H9 (cell line): ENCODE results near the gene COPE. TPM values are rescaled to one million over a fixed set of nuclear protein-coding genes. Genes with fewer than 3 reads are reported as not detected.

ENCODE experiments used
- DNase-seq: peaks from one replicate; pipeline ENCODE4 v3.0.0-alpha.2; 2017
- H2AFZ ChIP-seq: one replicate; pipeline ENCODE4 v1.6.1; 2013; ENCODE audit warnings: mild to moderate bottlenecking, low read length, control low read depth, moderate library complexity
- H2AK5ac ChIP-seq: 2 replicates; pipeline ENCODE4 v1.6.1; 2013; ENCODE audit warnings: low read length, control low read depth, mixed read lengths; ENCODE audit not compliant: insufficient read length
- H2BK120ac ChIP-seq: one replicate; pipeline ENCODE4 v1.6.1; 2013; ENCODE audit warnings: low read depth, mild to moderate bottlenecking, low read length, control low read depth, inconsistent platforms; ENCODE audit not compliant: poor library complexity, severe bottlenecking
- H2BK12ac ChIP-seq: 2 replicates; pipeline ENCODE4 v1.6.1; 2013; ENCODE audit warnings: low read length, control low read depth, mixed read lengths, low read depth; ENCODE audit not compliant: insufficient read length
- H2BK15ac ChIP-seq: 2 replicates; pipeline ENCODE4 v1.6.1; 2013; ENCODE audit warnings: low read depth, low read length, control low read depth
- H2BK20ac ChIP-seq: one replicate; pipeline ENCODE4 v1.6.1; 2013; ENCODE audit warnings: low read depth, mild to moderate bottlenecking, low read length, control low read depth, inconsistent platforms; ENCODE audit not compliant: poor library complexity, severe bottlenecking
- H2BK5ac ChIP-seq: 2 replicates; pipeline ENCODE4 v1.6.1; 2013; ENCODE audit warnings: low read length, control low read depth, mixed read lengths; ENCODE audit not compliant: insufficient read length
- H3K14ac ChIP-seq: 2 replicates; pipeline ENCODE4 v1.6.1; 2013; ENCODE audit warnings: low read length, control low read depth; ENCODE audit not compliant: insufficient read depth
- H3K18ac ChIP-seq: 2 replicates; pipeline ENCODE4 v1.6.1; 2013; ENCODE audit warnings: low read depth, mild to moderate bottlenecking, mixed read lengths, low read length, control low read depth; ENCODE audit not compliant: insufficient read length
- H3K23ac ChIP-seq: 2 replicates; pipeline ENCODE4 v1.6.1; 2013; ENCODE audit warnings: low read length, control low read depth, mixed read lengths, low read depth; ENCODE audit not compliant: insufficient read length
- H3K23me2 ChIP-seq: 2 replicates; pipeline ENCODE4 v1.6.1; 2013; ENCODE audit warnings: low read depth, mild to moderate bottlenecking, mixed read lengths, low read length, control low read depth; ENCODE audit not compliant: insufficient read length, poor library complexity, severe bottlenecking
- H3K27ac ChIP-seq: 2 replicates; pipeline ENCODE4 v1.5.1; 2013; ENCODE audit warnings: low read length, control low read depth, mixed read lengths, low read depth; ENCODE audit not compliant: insufficient read length
- H3K27me3 ChIP-seq: 2 replicates; pipeline ENCODE4 v1.6.1; 2013; ENCODE audit warnings: low read length, control low read depth, inconsistent platforms; ENCODE audit not compliant: insufficient read depth
- H3K4ac ChIP-seq: 2 replicates; pipeline ENCODE4 v1.6.1; 2013; ENCODE audit warnings: low read depth, mild to moderate bottlenecking, control low read depth, inconsistent platforms, low read length, moderate library complexity
- H3K4me1 ChIP-seq: 2 replicates; pipeline ENCODE4 v1.6.1; 2013; ENCODE audit warnings: low read length, control low read depth, inconsistent platforms; ENCODE audit not compliant: insufficient read depth
- H3K4me2 ChIP-seq: 2 replicates; pipeline ENCODE4 v1.6.1; 2013; ENCODE audit warnings: low read length, control low read depth, mixed read lengths; ENCODE audit not compliant: insufficient read length, insufficient read depth
- H3K56ac ChIP-seq: 2 replicates; pipeline ENCODE4 v1.6.1; 2013; ENCODE audit warnings: low read depth, mild to moderate bottlenecking, mixed read lengths, low read length, control low read depth; ENCODE audit not compliant: insufficient read length
- H3K79me1 ChIP-seq: 2 replicates; pipeline ENCODE4 v1.6.1; 2013; ENCODE audit warnings: low read depth, mild to moderate bottlenecking, moderate library complexity, low read length, control low read depth, inconsistent platforms; ENCODE audit not compliant: insufficient read depth, poor library complexity, severe bottlenecking
- H3K79me2 ChIP-seq: 2 replicates; pipeline ENCODE4 v1.6.1; 2013; ENCODE audit warnings: low read length, control low read depth, inconsistent platforms; ENCODE audit not compliant: insufficient read depth
- H3K9ac ChIP-seq: 2 replicates; pipeline ENCODE4 v1.6.1; 2013; ENCODE audit warnings: low read length, control low read depth, mixed read lengths; ENCODE audit not compliant: insufficient read length; ENCODE audit errors: extremely low read depth
- H3K9me3 ChIP-seq: one replicate; pipeline ENCODE4 v1.6.1; 2013; ENCODE audit warnings: low read depth, low read length, inconsistent platforms; ENCODE audit not compliant: control insufficient read depth
- H3T11ph ChIP-seq: one replicate; pipeline ENCODE4 v1.6.1; 2013; ENCODE audit warnings: mild to moderate bottlenecking, low read length, control low read depth, inconsistent platforms
- H4K20me1 ChIP-seq: one replicate; pipeline ENCODE4 v1.6.1; 2013; ENCODE audit not compliant: control insufficient read depth, insufficient read length, insufficient read depth
- H4K5ac ChIP-seq: 2 replicates; pipeline ENCODE4 v1.6.1; 2013; ENCODE audit warnings: low read depth, mild to moderate bottlenecking, mixed read lengths, low read length, control low read depth; ENCODE audit not compliant: insufficient read length
- H4K8ac ChIP-seq: replicated peaks from 2 replicates; pipeline ENCODE4 v1.6.1; 2013; ENCODE audit warnings: low read length, control low read depth, mixed read lengths, low read depth; ENCODE audit not compliant: insufficient read length
- H4K91ac ChIP-seq: 2 replicates; pipeline ENCODE4 v1.6.1; 2013; ENCODE audit warnings: low read depth, mild to moderate bottlenecking, moderate library complexity, mixed read lengths, low read length, control low read depth; ENCODE audit not compliant: insufficient read length
- H3K27ac Mint-ChIP-seq, 3 experiments: 2 replicates in 2 of 3; 3 replicates in 1 of 3; pipeline ENCODE4 v1.8.0; 2020 to 2021; ENCODE audit warnings: mixed read lengths in 3 of 3, mild to moderate bottlenecking in 1 of 3, moderate library complexity in 1 of 3
- H3K27me3 Mint-ChIP-seq: 2 replicates; pipeline ENCODE4 v1.8.0; 2021; ENCODE audit warnings: low read depth, mild to moderate bottlenecking, moderate library complexity, mixed read lengths
- H3K36me3 Mint-ChIP-seq, 3 experiments: 2 replicates in 2 of 3; 3 replicates in 1 of 3; pipeline ENCODE4 v1.8.0; 2020 to 2021; ENCODE audit warnings: low read depth in 3 of 3, mixed read lengths in 3 of 3; ENCODE audit not compliant: insufficient read depth in 1 of 3
- H3K4me1 Mint-ChIP-seq, 2 experiments: 2 replicates each; pipeline ENCODE4 v1.8.0; 2020; ENCODE audit warnings: mixed read lengths in 2 of 2
- H3K4me3 Mint-ChIP-seq, 2 experiments: 2 replicates in 1 of 2; 3 replicates in 1 of 2; pipeline ENCODE4 v1.8.0; 2020 to 2021; ENCODE audit warnings: mild to moderate bottlenecking in 2 of 2, mixed read lengths in 2 of 2, moderate library complexity in 1 of 2
- H3K9me3 Mint-ChIP-seq, 2 experiments: 2 replicates in 1 of 2; 3 replicates in 1 of 2; pipeline ENCODE4 v1.8.0; 2020; ENCODE audit warnings: mild to moderate bottlenecking in 2 of 2, mixed read lengths in 2 of 2, moderate library complexity in 1 of 2
- CTCF ChIP-seq: fragments of 200-600 bp; sonication (generic); conservative IDR thresholded peaks from 3 replicates; pipeline ENCODE4 v1.8.0; 2021; ENCODE audit warnings: antibody characterized with exemption, mild to moderate bottlenecking
- WGBS: extraction: QIAGEN DNeasy Blood & Tissue Kit; methylation state at CpG from one replicate; pipeline ENCODE4 v1.1.7; 2013; ENCODE audit warnings: missing lambda C conversion rate, low lambda C conversion rate, mixed read lengths; ENCODE audit not compliant: insufficient read length; ENCODE audit errors: extremely low coverage; 5-methylcytosine and 5-hydroxymethylcytosine counted together
- total RNA-seq: library from RNA; stranded (reverse); gene quantifications from 2 replicates; pipeline ENCODE4 v1.2.1, GENCODE V29; 2021

The COPE gene
- total RNA-seq, 1 experiment from 2014 or later: 198 TPM

- no peak overlapping the region for H2BK12ac ChIP-seq
- Mint-ChIP-seq H3K9me3 (no peaks in the 10 kb centered on the region), H3K36me3 (peaks cover 9 to 43% (median 33%) of the 10 kb centered on the region in 3 experiments), H3K27me3 (no peaks in the 10 kb centered on the region), H3K4me3 (no peak overlapping the region), H3K4me1 (peaks cover 0 to 13% of the 10 kb centered on the region in 2 experiments; a peak in 2 of 4 replicates), H3K27ac (no peak overlapping the region)
- H3K4me1 ChIP-seq: no peaks in the 10 kb centered on the region
- no peak overlapping the region for H2BK120ac ChIP-seq
- H3K27ac ChIP-seq: no peak overlapping the region
- no peak overlapping the region for H3K9ac ChIP-seq
- no peak for TF ChIP-seq CTCF
- no peak overlapping the region for H3T11ph ChIP-seq
- H3K23me2 ChIP-seq: no peaks in the 10 kb centered on the region
- no peak overlapping the region for H4K5ac ChIP-seq
- no peak overlapping the region for H2BK20ac ChIP-seq
- H3K9me3 ChIP-seq: no peaks in the 10 kb centered on the region
- H4K8ac ChIP-seq: no peak overlapping the region
- no CpG with 5 or more reads among the region's 71 CpGs for WGBS
- H3K79me1 ChIP-seq: no peaks in the 10 kb centered on the region
- no peak overlapping the region for H2BK15ac ChIP-seq
- no peak overlapping the region for H2AFZ ChIP-seq
- H3K27me3 ChIP-seq: no peaks in the 10 kb centered on the region
- H3K14ac ChIP-seq: no peak overlapping the region
- H3K79me2 ChIP-seq: no peaks in the 10 kb centered on the region
- H3K4ac ChIP-seq: no peak overlapping the region
- no peak overlapping the region for H3K4me2 ChIP-seq
- no peak overlapping the region for H2BK5ac ChIP-seq
- no peak overlapping the region for H4K91ac ChIP-seq
- H3K23ac ChIP-seq: no peak overlapping the region
- no peaks in the 10 kb centered on the region for H4K20me1 ChIP-seq
- no peak for DNase-seq
- H3K56ac ChIP-seq: no peak overlapping the region
- H3K18ac ChIP-seq: no peak overlapping the region
- H2AK5ac ChIP-seq: no peak overlapping the region
These were observed 50.1 kb downstream of the COPE start for GRCh38 chr19:18869023-18869618.
